GM12878 (cell line): ENCODE results near the gene NEAT1. TPM values are rescaled to one million over a fixed set of nuclear protein-coding genes. Genes with fewer than 3 reads are reported as not detected.

Experiments used
- ATAC-seq: fragments of 200-7000 bp; cut with Tn5 transposase; 3 replicates; pipeline ENCODE4 v1.9.1; 2020; ENCODE audit warnings: mild to moderate bottlenecking, moderate library complexity
- BruUV-seq: library from RNA; stranded (reverse); fragments of 400-500 nt; replicated peaks from 2 replicates; lab custom pipeline; 2021; lab: Mats Ljungman, UMichigan
- CTCF ChIA-PET: fragments of 300-600 bp; sonication (Branson Sonifier 250); formaldehyde crosslinking; extraction: SDS; loops from one replicate; lab custom pipeline; 2021; ENCODE audit warnings: inconsistent platforms; lab: Yijun Ruan, JAX
- POLR2A ChIA-PET: fragments of 350-600 bp; formaldehyde crosslinking; extraction: SDS; loops from one replicate; lab custom pipeline; 2021; ENCODE audit warnings: inconsistent platforms; lab: Charles Lee
- RAD21 ChIA-PET: fragments of 300-600 bp; sonication (Branson Sonifier 250); formaldehyde crosslinking; loops from one replicate; lab custom pipeline; 2023; ENCODE audit warnings: antibody characterized with exemption; ENCODE audit not compliant: unreplicated experiment; lab: Charles Lee
- SMC1A ChIA-PET: fragments of 300-600 bp; sonication (Branson Sonifier 250); formaldehyde crosslinking; loops from one replicate; lab custom pipeline; 2023; ENCODE audit not compliant: unreplicated experiment, uncharacterized antibody; lab: Charles Lee
- DNase-seq: peaks from one replicate; pipeline ENCODE4 v3.0.0-alpha.2; 2011; ENCODE audit warnings: low read depth, low spot score
- FAIRE-seq: peaks from 3 replicates; lab custom pipeline; 2011; peaks lifted over from hg19 to GRCh38; lab: Jason Lieb, UNC
- H2AFZ ChIP-seq: 2 replicates; pipeline ENCODE4 v1.6.0; 2011; ENCODE audit warnings: low read depth, low read length, control low read depth; ENCODE audit not compliant: control insufficient read depth
- H3K27ac ChIP-seq: 2 replicates; pipeline ENCODE4 v1.5.1; 2011; ENCODE audit warnings: control low read depth; ENCODE audit not compliant: control insufficient read depth, insufficient read depth
- H3K27me3 ChIP-seq, 2 experiments: replicated peaks in 1 of 2; 2 replicates each; pipeline versions ENCODE4 v1.6.0 to v1.6.1; 2011; ENCODE audit warnings: low read length in 1 of 2; ENCODE audit not compliant: control insufficient read depth in 2 of 2, insufficient read depth in 2 of 2
- H3K36me3 ChIP-seq, 2 experiments: 2 replicates each; pipeline ENCODE4 v1.5.1; 2011; ENCODE audit warnings: low read length in 1 of 2; ENCODE audit not compliant: control insufficient read depth in 2 of 2, insufficient read depth in 2 of 2
- H3K4me1 ChIP-seq: 2 replicates; pipeline ENCODE4 v1.6.1; 2011; ENCODE audit warnings: mild to moderate bottlenecking, low read length, moderate library complexity, mixed read lengths; ENCODE audit not compliant: control insufficient read depth, insufficient read depth
- H3K4me2 ChIP-seq: 2 replicates; pipeline ENCODE4 v1.6.0; 2011; ENCODE audit warnings: control low read depth; ENCODE audit not compliant: control insufficient read depth, insufficient read depth
- H3K4me3 ChIP-seq: fragments of 200-600 bp; sonication (generic); 2 replicates; pipeline ENCODE4 v1.5.1; 2016
- H3K79me2 ChIP-seq: 2 replicates; pipeline ENCODE4 v1.6.0; 2011; ENCODE audit warnings: low read length; ENCODE audit not compliant: control insufficient read depth, insufficient read depth
- H3K9ac ChIP-seq: 2 replicates; pipeline ENCODE4 v1.8.0; 2011; ENCODE audit warnings: low read length, control low read depth, mixed read lengths; ENCODE audit not compliant: control insufficient read depth, insufficient read depth
- H3K9me3 ChIP-seq: replicated peaks from 3 replicates; pipeline ENCODE4 v1.5.1; 2011; ENCODE audit warnings: mild to moderate bottlenecking, low read length; ENCODE audit not compliant: control insufficient read depth, insufficient read depth
- H4K20me1 ChIP-seq: 2 replicates; pipeline ENCODE4 v1.6.0; 2011; ENCODE audit not compliant: control insufficient read depth, insufficient read depth
- ATF7 ChIP-seq: fragments of 450-650 bp; IDR thresholded peaks from 2 replicates; pipeline ENCODE4 v1.6.1; 2016; ENCODE audit warnings: low read depth, mild to moderate bottlenecking
- CREM ChIP-seq: IDR thresholded peaks from 2 replicates; pipeline ENCODE4 v1.6.1; 2014; ENCODE audit warnings: antibody characterized with exemption, low read depth
- EZH2 ChIP-seq: IDR thresholded peaks from 2 replicates; pipeline ENCODE4 v1.6.1; 2012; ENCODE audit warnings: low read depth, mild to moderate bottlenecking, control low read depth, inconsistent platforms, low read length, borderline replicate concordance; ENCODE audit not compliant: control insufficient read depth
- HCFC1 ChIP-seq: fragments of 150-350 bp; IDR thresholded peaks from 2 replicates; pipeline ENCODE4 v1.6.1; 2014; ENCODE audit warnings: low read length
- LARP7 ChIP-seq: fragments of 450-650 bp; IDR thresholded peaks from 2 replicates; pipeline ENCODE4 v1.6.1; 2017; ENCODE audit warnings: mild to moderate bottlenecking
- NR2C2 ChIP-seq: IDR thresholded peaks from 2 replicates; pipeline ENCODE4 v1.6.1; 2011; ENCODE audit warnings: borderline replicate concordance, low read depth; ENCODE audit not compliant: control insufficient read depth, insufficient read length
- POLR2A ChIP-seq: IDR thresholded peaks from 2 replicates; pipeline ENCODE4 v1.6.1; 2011; ENCODE audit warnings: low read depth, mild to moderate bottlenecking, low read length
- POLR2AphosphoS2 ChIP-seq: IDR thresholded peaks from 2 replicates; pipeline ENCODE4 v1.6.1; 2011; ENCODE audit warnings: low read depth, mild to moderate bottlenecking, low read length, improper control_type of control experiment, moderate library complexity
- RAD51 ChIP-seq: fragments of 450-650 bp; IDR thresholded peaks from 2 replicates; pipeline ENCODE4 v1.6.1; 2016; ENCODE audit warnings: moderate library complexity, mild to moderate bottlenecking, inconsistent platforms
- SREBF1 ChIP-seq: IDR thresholded peaks from 2 replicates; pipeline ENCODE4 v1.6.1; 2012; ENCODE audit warnings: mild to moderate bottlenecking, low read length
- WRNIP1 ChIP-seq: IDR thresholded peaks from 2 replicates; pipeline ENCODE4 v1.6.1; 2011; ENCODE audit warnings: low read depth, low read length, improper control_type of control experiment, borderline replicate concordance
- ZNF274 ChIP-seq: IDR thresholded peaks from one replicate; pipeline ENCODE4 v1.8.0; 2011; ENCODE audit not compliant: insufficient read length, insufficient read depth
- WGBS: methylation state at CpG from one replicate; pipeline ENCODE4 v1.1.6; 2016; ENCODE audit warnings: low lambda C conversion rate; ENCODE audit not compliant: insufficient replicate concordance, insufficient coverage; ENCODE audit errors: missing lambda C conversion rate; 5-methylcytosine and 5-hydroxymethylcytosine counted together
- in situ Hi-C: fragments of 300-500 bp; cut with MboI; formaldehyde crosslinking; loops from 9 replicates; pipeline ENCODE4 v1.14.3; 2018; ENCODE audit warnings: mixed read lengths
- intact Hi-C: fragments of 100-400 bp; cut with micrococcal nuclease; formaldehyde crosslinking; loops from one replicate; pipeline ENCODE4 v1.14.2; 2022; ENCODE audit not compliant: unreplicated experiment
- polyA plus RNA-seq, 11 experiments: library from polyadenylated mRNA; depleted of rRNA in 4 of 11; unstranded in 6 of 11; stranded (reverse) in 5 of 11; fragments of >200 nt; fragmentation: Nextera tagmentation in 4 of 11; fragmentation: Illumina TruSeq in 1 of 11; extraction: Ambion mirVana in 4 of 11; extraction: Trizol in 1 of 11; gene quantifications; 1 replicate in 1 of 11; 2 replicates in 10 of 11; pipeline versions ENCODE4 v1.2.1 to v1.2.3, GENCODE V29; 2011 to 2016; ENCODE audit warnings: inconsistent platforms in 2 of 11, missing spikeins in 2 of 11, low read depth in 1 of 11
- total RNA-seq, 4 experiments: library from RNA; depleted of rRNA in 3 of 4; stranded (reverse); fragments of >200 nt in 3 of 4; fragmentation: Illumina TruSeq in 1 of 4; extraction: Trizol in 1 of 4; gene quantifications; 2 replicates each; pipeline versions ENCODE4 v1.2.1 to v1.2.3, GENCODE V29; 2013 to 2021
- TF ChIP-seq, protein P1 (sequence below): fragments of 450-650 bp; IDR thresholded peaks from 2 replicates; pipeline ENCODE4 v1.6.1; 2014; ENCODE audit warnings: mild to moderate bottlenecking
- TF ChIP-seq, protein P2 (sequence below): fragments of 450-650 bp; IDR thresholded peaks from 2 replicates; pipeline ENCODE4 v1.6.1; 2018; ENCODE audit warnings: borderline replicate concordance, mild to moderate bottlenecking; ENCODE audit not compliant: partially characterized antibody
- TF ChIP-seq, protein P3 (sequence below): fragments of 450-650 bp; IDR thresholded peaks from 2 replicates; pipeline ENCODE4 v1.6.1; 2017; ENCODE audit warnings: mild to moderate bottlenecking, low read depth, inconsistent platforms; ENCODE audit not compliant: poor library complexity, severe bottlenecking

The NEAT1 gene
- total and polyA plus RNA-seq, 10 of the 15 experiments (the other 5 are each of a cell fraction or from before 2014, with no cell fraction given): 13.6 to 328 (median 69.4) TPM

DNA sequence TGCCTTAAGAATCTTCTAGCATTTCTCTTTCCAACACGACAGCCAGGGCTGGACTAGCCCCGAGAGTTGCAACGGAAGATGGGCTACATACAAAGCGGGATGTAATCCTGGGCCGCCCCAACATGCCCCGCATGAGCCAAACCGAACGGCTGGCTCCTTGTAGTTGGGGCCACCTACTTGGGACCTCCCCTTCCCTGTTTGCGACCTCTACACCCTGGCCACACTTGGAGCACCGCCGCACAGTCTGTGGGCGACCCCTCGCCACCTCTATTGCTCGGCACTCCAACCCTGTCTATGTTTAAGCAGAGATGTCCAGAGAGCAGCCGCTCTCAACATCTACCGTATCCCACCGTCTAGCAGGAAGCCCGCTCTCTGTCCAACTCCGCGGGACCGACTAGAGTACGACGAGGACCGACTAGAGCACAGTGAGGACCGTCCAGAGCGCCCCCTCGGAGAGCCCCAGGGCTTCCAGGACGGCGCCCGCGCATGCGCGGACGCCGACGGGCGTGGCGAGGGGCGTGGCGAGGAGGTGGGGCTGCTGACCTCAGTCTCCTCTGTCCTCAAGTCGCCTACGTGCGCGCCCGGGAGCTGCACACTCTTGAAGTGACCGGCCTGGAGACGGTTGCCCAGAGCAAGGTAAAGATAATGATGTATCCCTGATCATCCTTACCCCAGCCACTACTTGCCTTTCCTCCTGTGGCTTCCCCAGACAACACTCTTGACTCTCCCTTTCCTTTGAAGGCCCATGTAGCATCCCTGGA lies 32.3 kb downstream of the NEAT1 start (continued):
- no peak for TF ChIP-seq ZNF274
- TF ChIP-seq POLR2A: peak; percentile 99
- TF ChIP-seq HCFC1: peak; percentile 14; the same call in 1 of the 2 replicates
- TF ChIP-seq, protein P1, sequence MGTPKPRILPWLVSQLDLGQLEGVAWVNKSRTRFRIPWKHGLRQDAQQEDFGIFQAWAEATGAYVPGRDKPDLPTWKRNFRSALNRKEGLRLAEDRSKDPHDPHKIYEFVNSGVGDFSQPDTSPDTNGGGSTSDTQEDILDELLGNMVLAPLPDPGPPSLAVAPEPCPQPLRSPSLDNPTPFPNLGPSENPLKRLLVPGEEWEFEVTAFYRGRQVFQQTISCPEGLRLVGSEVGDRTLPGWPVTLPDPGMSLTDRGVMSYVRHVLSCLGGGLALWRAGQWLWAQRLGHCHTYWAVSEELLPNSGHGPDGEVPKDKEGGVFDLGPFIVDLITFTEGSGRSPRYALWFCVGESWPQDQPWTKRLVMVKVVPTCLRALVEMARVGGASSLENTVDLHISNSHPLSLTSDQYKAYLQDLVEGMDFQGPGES: no peak
- TF ChIP-seq CREM: peak; percentile 26; the same call in 1 of the 2 replicates
- peak; percentile 29; the same call in 1 of the 2 replicates for TF ChIP-seq ATF7

DNA sequence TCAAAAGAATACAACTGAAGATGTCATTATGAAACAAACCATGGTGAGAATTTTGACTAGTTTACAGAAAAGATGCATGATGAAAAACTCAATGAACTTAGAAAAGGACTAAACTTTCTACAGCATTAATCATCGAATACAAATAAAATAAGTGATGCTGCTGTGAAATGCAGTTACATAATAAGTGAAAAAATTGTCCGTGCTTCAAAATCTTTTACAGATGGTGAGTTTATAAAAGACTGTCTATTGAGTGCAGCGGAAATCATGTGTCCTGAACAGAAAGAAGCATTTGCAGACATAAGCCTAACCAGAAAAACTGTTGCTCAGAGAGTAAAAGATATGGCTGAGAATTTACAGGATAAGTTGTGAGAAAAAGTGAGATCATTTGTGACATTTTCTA lies 33.8 kb downstream of the NEAT1 start:
- intact Hi-C loops: loop anchor here (5.0 kb wide), 2 partner anchors 34 to 41 kb away; partner anchors contain the start of genes MALAT1 and NEAT1
- Histone ChIP-seq H3K9ac (peak overlapping the region; percentile 95), H3K9me3 (no peaks in the 10 kb centered on the region), H3K4me3 (peak overlapping the region; percentile 88), H3K4me2 (peak overlapping the region; percentile 72), H3K4me1 (peaks cover 25% of the 10 kb centered on the region), H2AFZ (no peak overlapping the region), H4K20me1 (no peaks in the 10 kb centered on the region), H3K79me2 (peaks cover 55% of the 10 kb centered on the region), H3K27me3 (no peaks in the 10 kb centered on the region), H3K27ac (peak overlapping the region; percentile 93), H3K36me3 (no peaks in the 10 kb centered on the region)
- FAIRE-seq (no peak), ATAC-seq (no peak), DNase-seq (no peak)
- in situ Hi-C loops: no loop called here
- WGBS: 44% methylated on average over 3 of the region's 3 CpGs
- ChIA-PET RAD21 (interaction anchor here (0.7 to 1.9 kb wide), 5 partner anchors 14 to 53 kb away, joined by 3 to 13 read pairs (median 4); no protein-coding TSS in a partner anchor), CTCF (interaction anchor here (17.2 kb wide), 1 partner anchor 38 kb away, joined by 362 read pairs; the partner anchor contains the start of gene NEAT1), POLR2A (interaction anchor here (0.6 to 1.9 kb wide), 10 partner anchors 10 to 181 kb away, joined by 3 to 20 read pairs (median 4); partner anchors contain the start of gene MALAT1), SMC1A (interaction anchor here (1.4 to 3.3 kb wide), 2 partner anchors 12 to 20 kb away, joined by 4 to 9 read pairs; no protein-coding TSS in a partner anchor)
- BruUV-seq: no TSS peak
- TF ChIP-seq SREBF1 (no peak), WRNIP1 (no peak), ATF7 (no peak), EZH2 (no peak), POLR2AphosphoS2 (no peak), LARP7 (no peak), RAD51 (no peak), NR2C2 (no peak)
- TF ChIP-seq, protein P2, sequence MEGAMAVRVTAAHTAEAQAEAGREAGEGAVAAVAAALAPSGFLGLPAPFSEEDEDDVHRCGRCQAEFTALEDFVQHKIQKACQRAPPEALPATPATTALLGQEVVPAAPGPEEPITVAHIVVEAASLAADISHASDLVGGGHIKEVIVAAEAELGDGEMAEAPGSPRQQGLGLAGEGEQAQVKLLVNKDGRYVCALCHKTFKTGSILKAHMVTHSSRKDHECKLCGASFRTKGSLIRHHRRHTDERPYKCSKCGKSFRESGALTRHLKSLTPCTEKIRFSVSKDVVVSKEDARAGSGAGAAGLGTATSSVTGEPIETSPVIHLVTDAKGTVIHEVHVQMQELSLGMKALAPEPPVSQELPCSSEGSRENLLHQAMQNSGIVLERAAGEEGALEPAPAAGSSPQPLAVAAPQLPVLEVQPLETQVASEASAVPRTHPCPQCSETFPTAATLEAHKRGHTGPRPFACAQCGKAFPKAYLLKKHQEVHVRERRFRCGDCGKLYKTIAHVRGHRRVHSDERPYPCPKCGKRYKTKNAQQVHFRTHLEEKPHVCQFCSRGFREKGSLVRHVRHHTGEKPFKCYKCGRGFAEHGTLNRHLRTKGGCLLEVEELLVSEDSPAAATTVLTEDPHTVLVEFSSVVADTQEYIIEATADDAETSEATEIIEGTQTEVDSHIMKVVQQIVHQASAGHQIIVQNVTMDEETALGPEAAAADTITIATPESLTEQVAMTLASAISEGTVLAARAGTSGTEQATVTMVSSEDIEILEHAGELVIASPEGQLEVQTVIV: no peak
- TF ChIP-seq, protein P3, sequence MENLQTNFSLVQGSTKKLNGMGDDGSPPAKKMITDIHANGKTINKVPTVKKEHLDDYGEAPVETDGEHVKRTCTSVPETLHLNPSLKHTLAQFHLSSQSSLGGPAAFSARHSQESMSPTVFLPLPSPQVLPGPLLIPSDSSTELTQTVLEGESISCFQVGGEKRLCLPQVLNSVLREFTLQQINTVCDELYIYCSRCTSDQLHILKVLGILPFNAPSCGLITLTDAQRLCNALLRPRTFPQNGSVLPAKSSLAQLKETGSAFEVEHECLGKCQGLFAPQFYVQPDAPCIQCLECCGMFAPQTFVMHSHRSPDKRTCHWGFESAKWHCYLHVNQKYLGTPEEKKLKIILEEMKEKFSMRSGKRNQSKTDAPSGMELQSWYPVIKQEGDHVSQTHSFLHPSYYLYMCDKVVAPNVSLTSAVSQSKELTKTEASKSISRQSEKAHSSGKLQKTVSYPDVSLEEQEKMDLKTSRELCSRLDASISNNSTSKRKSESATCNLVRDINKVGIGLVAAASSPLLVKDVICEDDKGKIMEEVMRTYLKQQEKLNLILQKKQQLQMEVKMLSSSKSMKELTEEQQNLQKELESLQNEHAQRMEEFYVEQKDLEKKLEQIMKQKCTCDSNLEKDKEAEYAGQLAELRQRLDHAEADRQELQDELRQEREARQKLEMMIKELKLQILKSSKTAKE: no peak
